ENCODE data around the gene ZNF236. TPM values are rescaled to one million over a fixed set of nuclear protein-coding genes. Genes with fewer than 3 reads are reported as not detected.

The ZNF236 gene
- total and polyA plus RNA-seq, 2 donors (not counting 1 experiment from before 2014, with no cell fraction given) = 2.9 to 8.4 TPM

- Histone ChIP-seq H3K4me1 (ENCODE audit: control insufficient read depth, extremely low read depth, insufficient read depth, low read length) (no peaks in the 10 kb centered on the region), H3K36me3 (ENCODE audit: control insufficient read depth, insufficient read depth, low read length) (no peaks in the 10 kb centered on the region), H3K4me3 (replicated peaks in 1 of 4; ENCODE audit: control extremely low read depth in 1 of 4, insufficient read depth in 1 of 4, low read depth in 3 of 4, low read length in 4 of 4) (no peak overlapping the region), H3K4me2 (ENCODE audit: extremely low read depth, insufficient read depth, low read length) (no peak overlapping the region), H3K27ac (ENCODE audit: insufficient read depth, low read length) (no peak overlapping the region), H3K9ac (ENCODE audit: insufficient read depth, low read length) (no peak overlapping the region), H3K27me3 (ENCODE audit: control insufficient read depth, insufficient read depth, low read length) (no peaks in the 10 kb centered on the region), H3K79me2 (ENCODE audit: control insufficient read depth, insufficient read depth, low read length) (no peaks in the 10 kb centered on the region), H3K9me3 (ENCODE audit: control insufficient read depth, insufficient read depth, low read depth, low read length) (no peaks in the 10 kb centered on the region), H2AFZ (ENCODE audit: low read length) (no peak overlapping the region), H4K20me1 (ENCODE audit: control insufficient read depth, extremely low read depth, insufficient read depth, low read length) (no peaks in the 10 kb centered on the region)
- TF ChIP-seq CTCF (conservative IDR thresholded peaks at IDR 0.05 in 1 of 2, IDR thresholded peaks at IDR 0.05 in 1 of 2; ENCODE audit: low read depth in 1 of 2, low read length in 2 of 2) = no peak
- no peak for TF ChIP-seq EZH2 (IDR thresholded peaks at IDR 0.05; ENCODE audit: low read length, missing control alignments)
- no peak for DNase-seq (ENCODE audit: low read depth in 2 of 2)
Observed at GRCh38 chr18:77019641-77020040, 197.3 kb downstream of the ZNF236 start.

Data from fibroblast of lung (primary cell).